Left ventricle myocardium inferior (tissue), 1 donor: ENCODE measurements around the gene ANKLE1. TPM values are rescaled to one million over a fixed set of nuclear protein-coding genes. Genes with fewer than 3 reads are reported as not detected.

Experiments
- DNase-seq: peaks from one replicate; pipeline ENCODE4 v3.0.0-alpha.2; 2020
- H3K27ac ChIP-seq: fragments of 200-600 bp; replicated peaks from 2 replicates; pipeline ENCODE4 v1.8.0; 2021
- H3K27me3 ChIP-seq: fragments of 200-600 bp; 2 replicates; pipeline ENCODE4 v1.8.0; 2021; ENCODE audit warnings: low read depth
- H3K36me3 ChIP-seq: fragments of 200-600 bp; 2 replicates; pipeline ENCODE4 v1.8.0; 2021
- H3K4me1 ChIP-seq: fragments of 200-600 bp; 2 replicates; pipeline ENCODE4 v1.8.0; 2021
- H3K4me3 ChIP-seq: fragments of 200-600 bp; 2 replicates; pipeline ENCODE4 v1.8.0; 2021; ENCODE audit warnings: mild to moderate bottlenecking, moderate library complexity
- H3K9me3 ChIP-seq: fragments of 200-600 bp; replicated peaks from 2 replicates; pipeline ENCODE4 v1.8.0; 2021
- intact Hi-C: fragments of 100-400 bp; cut with micrococcal nuclease; formaldehyde crosslinking; loops from one replicate; pipeline ENCODE4 v1.11.0; 2022
- total RNA-seq: library from RNA; stranded (reverse); fragmentation: NEBNext Ultra II Directional; extraction: Animal tissue kit (Norgen Biotek cat#: 25700); gene quantifications from one replicate; pipeline ENCODE4 v1.2.1, GENCODE V29; 2021
- TF ChIP-seq, protein P1 (sequence below): fragments of 200-600 bp; IDR thresholded peaks from 2 replicates; pipeline ENCODE4 v1.8.0; 2021; ENCODE audit warnings: antibody characterized with exemption, mild to moderate bottlenecking, borderline replicate concordance
- donor health status: DM: no; HTN: yes; CAD: no; lungs with severe emphysema.

ANKLE1 gene
- total RNA-seq, 1 donor from 2014 or later = 0.11 TPM

DNA sequence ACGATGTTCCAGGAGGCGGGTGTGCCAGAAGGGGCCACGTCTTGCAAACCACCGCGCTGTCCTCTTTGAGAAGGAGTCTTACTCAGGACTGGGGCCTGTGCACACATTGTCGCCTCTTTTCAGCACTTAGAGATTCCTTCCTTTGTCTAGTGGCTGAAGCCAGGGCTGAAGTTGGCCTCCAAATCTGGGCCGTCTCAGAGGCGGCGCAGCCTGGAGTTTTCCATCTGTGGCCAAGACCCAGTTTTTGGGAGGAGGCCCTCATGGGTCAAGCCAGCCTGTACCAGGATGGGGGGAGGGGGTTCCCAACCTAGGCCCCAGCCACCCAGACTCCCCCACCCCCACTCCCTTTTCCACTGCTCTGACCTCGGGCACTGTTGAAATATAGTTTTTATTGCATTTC is 41.2 kb downstream of the ANKLE1 start:
- Histone ChIP-seq H3K4me3 (no peak overlapping the region), H3K4me1 (peaks cover 6% of the 10 kb centered on the region), H3K27me3 (no peaks in the 10 kb centered on the region), H3K36me3 (peaks cover 51% of the 10 kb centered on the region), H3K27ac (no peak overlapping the region), H3K9me3 (no peaks in the 10 kb centered on the region)
- intact Hi-C loops = no loop called here
- DNase-seq = no peak
- TF ChIP-seq, protein P1, sequence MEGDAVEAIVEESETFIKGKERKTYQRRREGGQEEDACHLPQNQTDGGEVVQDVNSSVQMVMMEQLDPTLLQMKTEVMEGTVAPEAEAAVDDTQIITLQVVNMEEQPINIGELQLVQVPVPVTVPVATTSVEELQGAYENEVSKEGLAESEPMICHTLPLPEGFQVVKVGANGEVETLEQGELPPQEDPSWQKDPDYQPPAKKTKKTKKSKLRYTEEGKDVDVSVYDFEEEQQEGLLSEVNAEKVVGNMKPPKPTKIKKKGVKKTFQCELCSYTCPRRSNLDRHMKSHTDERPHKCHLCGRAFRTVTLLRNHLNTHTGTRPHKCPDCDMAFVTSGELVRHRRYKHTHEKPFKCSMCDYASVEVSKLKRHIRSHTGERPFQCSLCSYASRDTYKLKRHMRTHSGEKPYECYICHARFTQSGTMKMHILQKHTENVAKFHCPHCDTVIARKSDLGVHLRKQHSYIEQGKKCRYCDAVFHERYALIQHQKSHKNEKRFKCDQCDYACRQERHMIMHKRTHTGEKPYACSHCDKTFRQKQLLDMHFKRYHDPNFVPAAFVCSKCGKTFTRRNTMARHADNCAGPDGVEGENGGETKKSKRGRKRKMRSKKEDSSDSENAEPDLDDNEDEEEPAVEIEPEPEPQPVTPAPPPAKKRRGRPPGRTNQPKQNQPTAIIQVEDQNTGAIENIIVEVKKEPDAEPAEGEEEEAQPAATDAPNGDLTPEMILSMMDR = no peak

DNA sequence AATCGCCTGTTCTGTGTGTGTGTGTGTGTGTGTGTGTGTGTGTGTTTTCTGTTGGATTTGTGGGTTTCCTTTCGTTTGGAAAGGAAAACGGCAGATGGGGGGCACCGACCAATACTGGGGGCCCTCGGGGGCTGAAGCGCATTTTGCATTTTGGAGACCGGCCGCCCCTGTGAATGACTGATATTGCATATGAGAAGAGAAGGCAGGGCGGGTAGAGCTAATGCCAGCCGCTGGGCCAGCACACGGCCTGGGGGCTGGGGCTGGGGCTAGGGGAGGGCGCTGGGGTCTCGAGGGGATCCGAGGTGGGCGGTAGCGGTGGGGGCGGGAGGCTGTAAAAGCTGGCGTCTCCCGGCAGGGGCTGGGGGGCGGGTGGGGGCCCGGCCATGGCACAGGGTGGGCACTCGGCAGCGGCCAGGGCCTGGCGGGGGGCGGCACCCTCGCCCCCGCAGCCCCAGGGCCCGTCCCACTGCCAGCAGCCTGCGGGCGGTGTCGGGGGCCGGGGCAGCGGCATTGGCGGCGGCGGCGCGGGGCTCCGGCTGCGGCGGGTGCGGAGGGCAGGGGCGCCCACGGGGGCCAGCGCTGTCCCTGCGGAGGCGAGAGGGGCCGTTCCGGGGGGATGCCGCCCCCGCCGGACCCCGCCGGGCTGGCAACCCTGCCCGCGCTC is 41.7 kb downstream of the ANKLE1 start:
- peaks cover 9% of the 10 kb centered on the region for H3K4me1 ChIP-seq

DNA sequence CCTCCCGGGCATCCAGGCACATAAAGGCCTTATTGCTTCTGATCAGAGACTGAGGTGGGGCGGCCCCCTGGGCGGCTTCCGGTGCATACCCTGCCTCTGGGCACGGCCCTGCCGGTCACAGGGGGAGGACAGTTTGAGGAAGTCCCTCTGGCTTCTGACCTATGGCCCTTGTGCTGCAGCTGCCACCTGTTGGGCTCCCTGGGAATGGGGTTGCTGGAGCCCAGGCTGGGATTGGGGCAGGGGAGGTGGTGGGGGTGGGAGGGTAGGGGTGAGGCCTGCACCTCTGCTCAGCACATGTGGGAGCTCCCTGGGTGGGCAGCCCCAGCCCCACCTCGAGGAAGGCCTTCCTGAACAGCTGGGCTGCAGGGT is 42.2 kb downstream of the ANKLE1 start:
- Histone ChIP-seq H3K36me3 (peaks cover 46% of the 10 kb centered on the region), H3K27me3 (no peaks in the 10 kb centered on the region), H3K4me1 (peaks cover 9% of the 10 kb centered on the region), H3K9me3 (no peaks in the 10 kb centered on the region), H3K4me3 (no peak overlapping the region), H3K27ac (no peak overlapping the region)
- intact Hi-C loops = no loop called here
- TF ChIP-seq, protein P1 = no peak
- DNase-seq = no peak

More for the DNA sequence above, 41.7 kb downstream of the ANKLE1 start:
- Histone ChIP-seq H3K27ac (no peak overlapping the region), H3K36me3 (peaks cover 46% of the 10 kb centered on the region), H3K27me3 (no peaks in the 10 kb centered on the region), H3K4me3 (no peak overlapping the region), H3K9me3 (no peaks in the 10 kb centered on the region)
- no peak for DNase-seq
- intact Hi-C loops = no loop called here
- TF ChIP-seq, protein P1 = no peak

DNA sequence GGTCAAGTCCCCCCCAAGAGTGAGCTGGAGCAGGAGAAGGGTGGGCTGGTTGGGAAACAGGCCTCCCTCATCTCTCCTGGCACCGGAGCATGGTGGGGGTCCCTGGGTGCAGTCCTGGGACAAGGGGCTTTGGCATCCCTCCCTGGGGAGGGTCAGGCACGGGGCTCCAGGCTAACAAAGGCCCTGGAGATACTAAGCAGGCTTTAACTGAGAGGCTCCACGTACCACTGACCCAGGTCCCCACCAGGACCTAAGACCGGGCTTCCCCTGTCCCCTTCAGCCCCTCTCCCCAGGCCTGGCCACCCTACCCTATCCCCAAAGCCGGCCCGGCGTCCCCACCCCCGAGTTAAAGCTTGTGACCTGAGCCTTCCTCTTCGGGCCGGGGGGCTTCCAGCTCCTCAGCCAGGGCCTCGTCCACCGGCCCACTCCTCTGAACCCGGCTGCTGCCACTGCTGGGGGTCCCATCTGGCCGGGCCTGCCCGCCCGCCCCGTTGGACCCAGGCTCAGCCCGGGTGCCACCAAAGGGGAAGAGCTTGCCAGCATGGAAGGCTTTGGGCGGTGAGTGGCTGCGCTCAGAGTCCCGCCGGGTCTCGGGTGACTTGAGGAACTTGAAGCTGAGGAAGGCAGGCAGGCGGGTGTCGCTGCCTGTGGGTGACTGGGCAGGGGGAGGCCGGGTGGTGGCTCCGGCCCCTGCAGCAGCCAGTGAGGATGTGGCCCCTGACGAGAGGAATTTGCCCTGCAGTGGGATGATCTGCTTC is 42.8 kb downstream of the ANKLE1 start:
- H3K4me3 ChIP-seq = no peak overlapping the region
- intact Hi-C loops = no loop called here
- no peaks in the 10 kb centered on the region for H3K27me3 ChIP-seq
- TF ChIP-seq, protein P1 = no peak
- no peak for DNase-seq
- H3K27ac ChIP-seq = no peak overlapping the region
- peaks cover 12% of the 10 kb centered on the region for H3K4me1 ChIP-seq
- H3K9me3 ChIP-seq = no peaks in the 10 kb centered on the region
- H3K36me3 ChIP-seq = peaks cover 40% of the 10 kb centered on the region

DNA sequence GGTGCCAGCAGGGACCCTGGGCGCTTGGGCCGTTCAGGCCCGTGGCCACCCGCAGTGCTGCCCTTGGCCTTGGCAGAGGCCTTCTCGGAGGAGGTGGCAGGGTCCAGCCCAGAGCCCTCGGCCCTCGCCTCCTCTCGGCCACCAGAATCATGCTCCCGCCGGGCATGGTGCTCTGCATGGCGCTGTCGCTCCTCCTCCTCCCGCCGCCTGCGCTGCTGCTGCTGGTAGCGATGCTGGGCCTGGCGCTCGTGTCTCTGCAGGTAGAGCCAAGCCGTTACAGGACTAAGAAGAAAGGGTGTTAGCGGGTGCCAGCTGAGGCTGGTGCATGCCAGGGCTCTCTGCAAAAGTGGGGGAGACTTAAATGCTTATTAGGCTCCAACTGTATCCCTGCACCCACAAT is 43.4 kb downstream of the ANKLE1 start:
- TF ChIP-seq, protein P1 = no peak
- intact Hi-C loops = no loop called here
- Histone ChIP-seq H3K36me3 (peaks cover 34% of the 10 kb centered on the region), H3K4me1 (peaks cover 12% of the 10 kb centered on the region), H3K27ac (no peak overlapping the region), H3K9me3 (no peaks in the 10 kb centered on the region), H3K4me3 (no peak overlapping the region), H3K27me3 (no peaks in the 10 kb centered on the region)
- DNase-seq = no peak
